Epithelial cell of esophagus (primary cell): ENCODE results near the gene PPP2R2C.

Experiments
- DNase-seq: peaks from one replicate; pipeline ENCODE4 v3.0.0; 2010; ENCODE audit warnings: low read depth
- H3K4me3 ChIP-seq: 2 replicates; pipeline ENCODE4 v1.5.1; 2011; ENCODE audit warnings: mild to moderate bottlenecking, low read length, control low read depth
- CTCF ChIP-seq: IDR thresholded peaks from 2 replicates; pipeline ENCODE4 v1.5.1; 2011; ENCODE audit warnings: low read depth, mild to moderate bottlenecking, low read length, control low read depth, inconsistent platforms; ENCODE audit not compliant: insufficient read depth; ENCODE audit errors: missing control alignments

Gene PPP2R2C

GRCh38 chr4:6495296-6495590, 22.8 kb upstream of the PPP2R2C start:
- no peak overlapping the region for H3K4me3 ChIP-seq
- no peak for DNase-seq
- no peak for TF ChIP-seq CTCF

GRCh38 chr4:6494431-6495295, 22.2 kb upstream of the PPP2R2C start:
- no peak for TF ChIP-seq CTCF
- no peak overlapping the region for H3K4me3 ChIP-seq
- DNase-seq, result no peak

GRCh38 chr4:6493658-6494304, 21.4 kb upstream of the PPP2R2C start:
- TF ChIP-seq CTCF, result no peak
- peak; percentile 29 for DNase-seq
- no peak overlapping the region for H3K4me3 ChIP-seq

GRCh38 chr4:6492861-6493657, 20.6 kb upstream of the PPP2R2C start:
- no peak for TF ChIP-seq CTCF
- DNase-seq, result no peak
- H3K4me3 ChIP-seq, result no peak overlapping the region

- TF ChIP-seq CTCF, result no peak
- DNase-seq, result no peak
- no peak overlapping the region for H3K4me3 ChIP-seq
Measured at GRCh38 chr4:6492027-6492590, 19.7 kb upstream of the PPP2R2C start.

GRCh38 chr4:6491235-6491634, 18.8 kb upstream of the PPP2R2C start:
- no peak overlapping the region for H3K4me3 ChIP-seq
- no peak for TF ChIP-seq CTCF
- DNase-seq, result no peak
